ENCODE results near the gene SMIM29. TPM values are rescaled to one million over a fixed set of nuclear protein-coding genes. Genes with fewer than 3 reads are reported as not detected.

Gene SMIM29
- total RNA-seq, 1 experiment from 2014 or later = 5.4 TPM

GRCh38 chr6:34276191-34276590 lies 27.4 kb upstream of the SMIM29 start:
- no CpG with 5 or more reads among the region's 5 CpGs for WGBS (ENCODE audit: extremely low coverage, insufficient read length, low lambda C conversion rate)
- Histone ChIP-seq H2BK120ac (ENCODE audit: low read depth, low read length, poor library complexity, severe bottlenecking) (no peak overlapping the region), H4K91ac (ENCODE audit: insufficient read length, low read depth, low read length) (no peak overlapping the region), H3K56ac (ENCODE audit: insufficient read length, low read depth, low read length) (no peak overlapping the region), H2BK15ac (ENCODE audit: low read depth, low read length) (no peak overlapping the region), H3K27ac (ENCODE audit: insufficient read length, low read depth, low read length) (no peak overlapping the region), H3K4me2 (ENCODE audit: insufficient read depth, insufficient read length, low read length) (no peak overlapping the region), H3T11ph (ENCODE audit: low read length) (no peak overlapping the region), H3K9me3 (ENCODE audit: control insufficient read depth, low read depth, low read length) (no peaks in the 10 kb centered on the region), H3K23me2 (ENCODE audit: insufficient read length, low read depth, low read length, poor library complexity, severe bottlenecking) (no peaks in the 10 kb centered on the region), H3K27me3 (ENCODE audit: insufficient read depth, low read length) (no peaks in the 10 kb centered on the region), H3K23ac (ENCODE audit: insufficient read length, low read depth, low read length) (no peak overlapping the region), H2AFZ (ENCODE audit: low read length) (no peak overlapping the region), H3K18ac (ENCODE audit: insufficient read length, low read depth, low read length) (no peak overlapping the region), H2BK20ac (ENCODE audit: low read depth, low read length, poor library complexity, severe bottlenecking) (no peak overlapping the region), H3K14ac (ENCODE audit: insufficient read depth, low read length) (no peak overlapping the region), H3K4me1 (ENCODE audit: insufficient read depth, low read length) (no peaks in the 10 kb centered on the region), H2AK5ac (ENCODE audit: insufficient read length, low read length) (no peak overlapping the region), H2BK5ac (ENCODE audit: insufficient read length, low read length) (no peak overlapping the region), H3K79me1 (ENCODE audit: insufficient read depth, low read depth, low read length, poor library complexity, severe bottlenecking) (no peaks in the 10 kb centered on the region), H4K20me1 (ENCODE audit: control insufficient read depth, insufficient read depth, insufficient read length) (no peaks in the 10 kb centered on the region), H4K8ac (replicated peaks; ENCODE audit: insufficient read length, low read depth, low read length) (no peak overlapping the region), H3K9ac (ENCODE audit: extremely low read depth, insufficient read length, low read length) (no peak overlapping the region), H4K5ac (ENCODE audit: insufficient read length, low read depth, low read length) (no peak overlapping the region), H3K4ac (ENCODE audit: low read depth, low read length) (no peak overlapping the region), H3K79me2 (ENCODE audit: insufficient read depth, low read length) (no peaks in the 10 kb centered on the region), H2BK12ac (ENCODE audit: insufficient read length, low read depth, low read length) (no peak overlapping the region)
- Mint-ChIP-seq H3K9me3 (no peaks in the 10 kb centered on the region), H3K36me3 (ENCODE audit: insufficient read depth in 1 of 3, low read depth in 3 of 3) (peaks cover 0 to 7% (median 0%) of the 10 kb centered on the region in 3 experiments; a peak in 1 of 7 replicates), H3K4me3 (no peak overlapping the region), H3K4me1 (peaks cover 5 to 14% of the 10 kb centered on the region in 2 experiments), H3K27me3 (ENCODE audit: low read depth) (no peaks in the 10 kb centered on the region), H3K27ac (peak overlapping the region in 1 of 3 experiments; percentile 31; a peak in 2 of 7 replicates)
- TF ChIP-seq CTCF (conservative IDR thresholded peaks at IDR 0.05) = no peak
- no peak for DNase-seq
